GM03348 (cell line): Measurements from ENCODE around the gene TNS3.

Experiments
- DNase-seq: peaks from one replicate; pipeline ENCODE4 v3.0.0; 2012; ENCODE audit warnings: low spot score

The TNS3 gene

DNA sequence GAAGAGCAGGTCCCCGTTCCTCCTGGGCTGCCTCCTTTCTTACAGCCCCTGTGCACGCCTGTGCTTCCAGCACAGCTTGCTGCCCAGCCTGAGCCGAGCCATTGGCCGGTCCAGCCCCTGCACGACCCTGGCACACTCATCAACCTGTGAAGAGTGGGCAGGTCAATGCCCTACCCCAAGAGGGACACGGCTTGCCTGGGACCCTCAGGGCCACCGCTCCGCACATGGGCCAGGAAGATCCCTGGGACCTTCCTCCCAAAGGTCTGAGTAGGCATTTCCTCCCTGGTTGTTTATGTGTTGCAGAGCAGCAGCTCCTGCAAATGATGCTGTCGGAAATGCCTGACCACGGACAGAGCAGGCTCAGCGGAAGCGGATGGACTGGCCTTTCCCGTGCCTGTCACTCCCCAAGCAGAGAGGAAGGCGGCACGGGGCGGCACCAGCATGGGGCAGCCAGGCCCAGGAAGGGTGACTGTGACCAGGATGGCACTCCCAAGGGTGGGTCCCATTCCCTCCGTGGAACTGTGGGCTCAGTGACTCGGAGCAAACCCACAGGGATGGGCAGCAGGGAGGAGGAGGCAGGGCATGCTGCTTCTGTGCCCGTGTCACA lies 252.5 kb downstream of the TNS3 start:
- no peak for DNase-seq

DNA sequence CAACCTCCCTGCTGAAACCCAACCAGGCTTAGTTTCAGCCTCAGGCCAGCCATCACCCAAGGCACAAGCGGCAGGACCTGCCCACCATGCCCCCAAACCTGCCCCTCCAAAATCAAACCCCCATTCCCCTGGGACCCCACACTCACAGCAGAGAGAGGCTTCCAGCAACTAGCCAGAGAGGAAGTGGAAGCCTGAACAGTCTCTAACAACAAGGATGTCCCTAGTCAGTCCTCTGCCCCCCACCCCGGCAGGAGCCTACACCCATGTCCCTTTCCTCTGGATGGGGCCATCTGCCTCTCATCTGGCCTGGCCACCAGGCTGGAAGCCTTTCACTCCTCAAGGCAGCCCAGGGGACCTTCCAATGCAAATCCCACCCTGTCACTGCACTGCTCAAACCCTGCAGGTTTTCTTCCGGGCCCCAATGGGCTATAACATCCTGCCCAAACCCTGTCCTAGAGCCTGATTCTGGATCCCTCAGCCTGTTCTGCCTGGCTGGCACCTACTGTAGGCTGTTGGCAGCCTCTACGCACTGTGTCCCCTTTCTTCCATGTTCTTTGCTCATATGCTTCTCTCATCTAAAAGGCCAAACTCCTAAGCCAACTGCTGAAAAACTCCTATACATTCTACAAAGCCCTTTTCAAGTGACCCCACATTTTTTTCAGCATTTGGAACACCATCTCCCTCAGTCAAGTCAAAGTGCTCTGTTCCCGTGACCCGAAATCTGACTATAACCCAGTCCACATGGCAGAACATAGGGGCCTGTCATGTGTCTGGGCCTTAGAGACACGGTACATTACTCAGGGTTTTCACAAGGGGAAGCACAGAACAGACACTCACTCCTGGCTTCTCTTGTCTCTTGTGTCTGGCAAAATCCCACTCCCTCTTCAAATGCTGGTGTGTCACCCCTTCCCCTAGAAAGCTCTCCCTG lies 253.3 kb downstream of the TNS3 start:
- DNase-seq = no peak

GRCh38 chr7:47327698-47328391 lies 254.1 kb downstream of the TNS3 start:
- DNase-seq = peak; percentile 96

DNA sequence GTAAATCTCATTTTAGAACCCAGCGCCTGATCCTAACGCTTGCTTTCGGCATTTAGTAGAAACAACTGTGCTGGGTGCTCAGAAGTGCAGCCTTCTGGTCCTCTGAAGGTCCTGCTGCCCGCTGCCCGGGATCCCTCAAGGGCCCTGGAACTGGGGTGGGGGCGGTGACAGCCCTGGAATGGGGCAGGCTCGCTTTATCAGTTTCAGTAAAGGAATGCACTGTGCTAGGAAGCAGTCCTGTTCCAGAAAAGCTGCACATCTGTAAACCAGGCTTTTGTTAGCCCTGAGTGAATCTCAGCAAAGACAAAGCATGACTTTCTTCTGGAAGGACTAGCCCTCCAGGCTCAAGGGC lies 254.6 kb downstream of the TNS3 start:
- DNase-seq = peak; percentile 70

- DNase-seq = peak; percentile 81
Observed at GRCh38 chr7:47326808-47327207, 255.1 kb downstream of the TNS3 start.

GRCh38 chr7:47326220-47326619 lies 255.7 kb downstream of the TNS3 start:
- peak; percentile 76 for DNase-seq

DNA sequence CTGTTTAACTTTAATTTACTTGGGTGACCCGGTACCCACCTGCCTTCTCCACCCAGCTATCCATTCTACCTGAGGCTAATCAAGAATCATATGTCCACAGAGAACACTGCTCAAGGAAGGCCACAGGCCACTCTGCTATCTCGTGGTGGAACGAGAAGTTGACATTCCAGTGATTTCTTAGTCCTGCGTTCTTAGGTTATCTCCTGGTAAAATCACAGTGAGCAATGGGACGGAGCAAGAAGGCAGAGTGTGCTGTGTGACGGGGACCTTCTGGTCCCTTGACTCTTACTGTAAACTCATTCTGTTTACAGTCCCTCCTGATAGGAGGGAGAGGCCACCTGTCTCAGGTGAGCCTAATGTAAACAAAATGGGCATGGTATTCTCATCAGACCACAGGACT lies 256.6 kb downstream of the TNS3 start:
- DNase-seq = no peak

DNA sequence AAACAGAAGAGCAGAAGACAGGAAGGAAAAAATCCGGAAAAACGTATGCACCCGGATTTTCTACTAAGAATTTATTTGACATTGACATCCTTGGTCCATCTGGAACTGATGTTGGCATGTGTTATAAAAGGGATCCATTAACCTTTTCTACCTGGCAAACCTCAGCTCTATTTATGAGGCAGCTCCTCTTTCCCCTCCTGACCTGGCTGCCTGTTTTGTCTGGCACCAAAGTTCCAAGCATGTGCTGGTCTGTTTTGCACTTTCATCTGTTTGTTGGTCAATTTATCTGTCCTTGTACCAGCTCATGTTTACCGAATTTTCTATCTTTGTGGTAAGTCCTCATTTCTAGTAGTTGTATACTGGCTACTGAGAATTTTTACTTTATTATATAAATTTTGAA lies 258.0 kb downstream of the TNS3 start:
- DNase-seq = no peak

- DNase-seq = no peak
Observed at GRCh38 chr7:47322731-47323130, 259.2 kb downstream of the TNS3 start.

DNA sequence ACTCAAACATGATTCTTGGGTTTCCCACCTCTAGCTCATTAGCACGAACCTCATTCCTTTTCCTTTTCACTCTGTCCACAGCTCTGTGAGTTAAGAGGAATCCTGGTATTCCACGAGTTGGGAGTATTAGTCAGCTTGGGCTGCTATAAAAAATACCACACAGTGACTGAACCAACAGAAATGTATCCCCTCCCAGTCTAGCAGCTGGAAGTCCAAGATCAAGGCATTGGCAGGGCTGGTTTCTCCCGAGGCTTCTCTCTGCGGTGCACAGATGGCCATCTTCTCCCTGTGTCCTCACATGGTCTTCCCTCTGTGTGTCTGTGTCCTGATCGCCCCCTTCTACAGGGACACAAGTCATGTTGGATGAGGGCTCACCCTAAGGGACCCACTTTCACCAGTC lies 261.6 kb downstream of the TNS3 start:
- DNase-seq = no peak

GRCh38 chr7:47318395-47319182 lies 263.3 kb downstream of the TNS3 start:
- no peak for DNase-seq

GRCh38 chr7:47317487-47317886 lies 264.4 kb downstream of the TNS3 start:
- no peak for DNase-seq

GRCh38 chr7:47314728-47315607 lies 266.9 kb downstream of the TNS3 start:
- DNase-seq = peak; percentile 54

GRCh38 chr7:47314248-47314647 lies 267.7 kb downstream of the TNS3 start:
- no peak for DNase-seq

- DNase-seq = no peak
Observed at GRCh38 chr7:47313564-47313963, 268.3 kb downstream of the TNS3 start.

DNA sequence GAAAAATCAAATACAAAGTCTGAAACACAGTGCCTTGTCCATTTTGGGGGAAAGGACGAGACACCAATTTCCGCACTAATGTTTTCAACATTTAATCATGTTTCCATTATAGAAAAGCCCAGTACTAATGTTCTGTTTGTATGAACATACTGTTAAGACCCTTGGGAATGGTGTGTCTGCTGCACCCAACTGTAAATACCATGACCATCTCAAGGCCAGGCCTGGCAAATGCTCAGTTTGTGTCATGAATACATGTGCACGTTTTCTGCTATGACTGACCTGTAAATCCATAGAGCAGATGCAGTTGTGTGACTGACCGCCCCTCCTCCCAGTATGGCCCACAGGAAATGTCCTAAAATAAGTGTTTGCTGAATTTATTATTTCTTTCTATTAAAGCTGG lies 270.0 kb downstream of the TNS3 start:
- DNase-seq = no peak

- no peak for DNase-seq
Observed at GRCh38 chr7:47310020-47310419, 271.9 kb downstream of the TNS3 start.

GRCh38 chr7:47308808-47309207 lies 273.1 kb downstream of the TNS3 start:
- no peak for DNase-seq

DNA sequence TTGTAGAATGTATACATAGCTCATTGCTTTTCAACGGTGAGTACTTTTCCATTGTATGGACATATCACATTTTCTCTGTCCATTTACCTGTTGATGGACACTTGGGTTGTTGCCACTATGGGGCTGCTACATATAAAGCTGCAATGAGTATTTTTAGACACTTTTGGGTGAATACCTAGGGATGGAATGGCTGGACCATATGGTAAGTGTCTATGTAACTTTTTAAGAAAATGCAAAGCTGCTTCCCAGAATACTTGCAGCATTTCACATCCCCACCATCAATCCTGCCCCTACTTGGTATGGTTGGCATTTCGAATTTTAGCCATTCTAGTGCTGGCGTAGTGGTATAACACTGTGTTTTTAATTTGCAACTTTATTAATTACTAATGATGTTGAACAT lies 274.6 kb downstream of the TNS3 start:
- no peak for DNase-seq

DNA sequence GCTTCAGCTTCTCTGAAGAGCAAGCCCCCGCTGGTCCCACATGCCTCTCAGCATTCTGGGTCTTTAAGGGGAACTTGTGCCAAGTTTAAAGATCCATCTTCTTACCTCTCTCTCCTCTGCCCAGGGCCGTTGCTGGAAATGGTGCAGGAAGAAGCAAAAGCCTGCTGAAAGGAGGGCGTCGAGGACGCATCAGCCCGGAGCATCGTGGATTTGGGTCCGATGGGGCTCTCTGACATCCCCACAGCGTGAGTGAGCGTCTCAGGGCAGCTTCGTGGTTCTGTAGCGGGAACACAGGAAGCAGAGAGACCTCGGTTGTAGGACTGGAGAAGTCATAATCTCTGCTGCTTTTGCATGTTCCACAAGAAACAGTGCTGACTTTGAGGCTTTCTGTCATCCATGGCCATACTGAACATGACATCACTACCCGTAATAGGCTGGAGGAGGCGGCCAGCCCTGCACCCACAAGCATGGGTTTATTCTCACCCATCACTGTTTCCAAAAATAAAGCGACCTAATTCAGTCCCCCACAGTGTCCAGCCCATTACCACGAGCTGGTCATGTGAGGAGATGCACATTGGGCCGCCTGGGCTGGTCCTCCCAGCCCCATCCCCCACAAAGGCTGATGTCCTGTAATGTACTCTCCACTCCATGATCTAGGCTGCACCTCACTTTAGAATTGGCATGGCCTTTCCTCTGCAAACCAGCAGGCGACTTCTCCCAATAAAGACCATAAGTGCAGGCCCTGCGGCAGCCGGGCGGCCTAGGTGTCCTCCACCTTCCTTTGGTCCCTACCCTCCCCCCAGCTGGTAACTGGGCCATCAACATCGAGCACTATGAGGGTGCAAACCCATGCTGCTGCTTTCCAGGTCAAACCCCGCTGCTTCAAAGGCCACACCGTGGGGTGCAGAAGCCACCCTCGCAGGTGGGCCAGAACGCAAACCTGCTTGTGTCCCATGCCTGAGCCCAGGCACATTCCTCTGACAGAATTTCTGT lies 276.9 kb downstream of the TNS3 start:
- no peak for DNase-seq
